Dermis blood vessel endothelial cell (primary cell): Measurements from ENCODE around the gene DENND4C. TPM values are rescaled to one million over a fixed set of nuclear protein-coding genes. Genes with fewer than 3 reads are reported as not detected.
A peak's percentile ranks its signal among the peaks of the same experiment; 100 is the strongest.

Source experiments
- DNase-seq: peaks from one replicate; pipeline ENCODE4 v3.0.0; 2010
- total RNA-seq: library from RNA; depleted of rRNA; stranded (reverse); fragments of >200 nt; gene quantifications from 2 replicates; pipeline ENCODE4 v1.2.3, GENCODE V29; 2014

The DENND4C gene
- total RNA-seq, 1 donor from 2014 or later, result 125 TPM

- no peak for DNase-seq
Measured at GRCh38 chr9:19270421-19270949, 40.0 kb downstream of the DENND4C start.

- no peak for DNase-seq
Measured at GRCh38 chr9:19271081-19271480, 40.6 kb downstream of the DENND4C start.

GRCh38 chr9:19281801-19282200 lies 51.3 kb downstream of the DENND4C start:
- no peak for DNase-seq

GRCh38 chr9:19283072-19283710 lies 52.7 kb downstream of the DENND4C start:
- no peak for DNase-seq

GRCh38 chr9:19284729-19285128 lies 54.2 kb downstream of the DENND4C start:
- DNase-seq, result no peak

- peak; percentile 43 for DNase-seq
Measured at GRCh38 chr9:19286634-19287188, 56.2 kb downstream of the DENND4C start.

GRCh38 chr9:19288081-19288480 lies 57.6 kb downstream of the DENND4C start:
- DNase-seq, result no peak

- DNase-seq, result no peak
Measured at GRCh38 chr9:19290103-19290502, 59.6 kb downstream of the DENND4C start.

- no peak for DNase-seq
Measured at GRCh38 chr9:19294219-19294618, 63.7 kb downstream of the DENND4C start.

- DNase-seq, result no peak
Measured at GRCh38 chr9:19298436-19299000, 68.0 kb downstream of the DENND4C start.

- no peak for DNase-seq
Measured at GRCh38 chr9:19303216-19303615, 72.7 kb downstream of the DENND4C start.

GRCh38 chr9:19306568-19306967 lies 76.1 kb downstream of the DENND4C start:
- DNase-seq, result no peak

- DNase-seq, result no peak
Measured at GRCh38 chr9:19310246-19310645, 79.8 kb downstream of the DENND4C start.

- DNase-seq, result no peak
Measured at GRCh38 chr9:19313573-19313972, 83.1 kb downstream of the DENND4C start.

GRCh38 chr9:19320495-19320894 lies 90.0 kb downstream of the DENND4C start:
- DNase-seq, result no peak

GRCh38 chr9:19331877-19332276 lies 101.4 kb downstream of the DENND4C start:
- no peak for DNase-seq

- DNase-seq, result no peak
Measured at GRCh38 chr9:19336166-19336565, 105.7 kb downstream of the DENND4C start.

- DNase-seq, result peak; percentile 83
Measured at GRCh38 chr9:19342947-19343346, 112.5 kb downstream of the DENND4C start.

- no peak for DNase-seq
Measured at GRCh38 chr9:19358701-19359100, 128.2 kb downstream of the DENND4C start.

- no peak for DNase-seq
Measured at GRCh38 chr9:19369107-19369506, 138.6 kb downstream of the DENND4C start.

GRCh38 chr9:19371942-19372341 lies 141.4 kb downstream of the DENND4C start:
- DNase-seq, result no peak

GRCh38 chr9:19372567-19372966 lies 142.1 kb downstream of the DENND4C start:
- DNase-seq, result no peak

GRCh38 chr9:19373527-19373926 lies 143.0 kb downstream of the DENND4C start:
- no peak for DNase-seq

- DNase-seq, result peak; percentile 78
Measured at GRCh38 chr9:19375538-19375937, 145.0 kb downstream of the DENND4C start.
